GM23338 (cell line): ENCODE measurements around the gene CDCA4. TPM values are rescaled to one million over a fixed set of nuclear protein-coding genes. Genes with fewer than 3 reads are reported as not detected.
"Not testable (repeated sequence)": the region's sequence is repeated elsewhere in the genome, so short reads cannot be mapped to it uniquely, and the experiment has no call there.

ENCODE experiments used
- ATAC-seq: fragments of 200-7000 bp; cut with Tn5 transposase; 3 replicates; pipeline ENCODE4 v1.9.1; 2020
- DNase-seq: peaks from one replicate; pipeline ENCODE4 v3.0.0-alpha.2; 2015; ENCODE audit warnings: low spot score
- H2AFZ ChIP-seq: fragments of 200-600 bp; sonication (generic); 2 replicates; pipeline ENCODE4 v1.8.0; 2016; ENCODE audit warnings: antibody characterized with exemption, mild to moderate bottlenecking, moderate library complexity
- H3F3A ChIP-seq: fragments of 200-600 bp; sonication (generic); replicated peaks from 2 replicates; pipeline ENCODE4 v1.8.0; 2017; ENCODE audit warnings: antibody characterized with exemption, mixed run types, low read depth
- H3K27ac ChIP-seq: fragments of 200-600 bp; sonication (generic); 2 replicates; pipeline ENCODE4 v1.6.1; 2016; ENCODE audit warnings: low read depth
- H3K27me3 ChIP-seq: fragments of 200-600 bp; sonication (generic); 2 replicates; pipeline ENCODE4 v1.8.0; 2016; ENCODE audit warnings: mild to moderate bottlenecking, mixed run types, moderate library complexity; ENCODE audit not compliant: insufficient read depth
- H3K36me3 ChIP-seq: fragments of 200-600 bp; sonication (generic); 2 replicates; pipeline ENCODE4 v1.8.0; 2016; ENCODE audit warnings: mild to moderate bottlenecking; ENCODE audit not compliant: insufficient read depth
- H3K4me1 ChIP-seq: fragments of 200-600 bp; sonication (generic); 2 replicates; pipeline ENCODE4 v1.8.0; 2016; ENCODE audit warnings: mild to moderate bottlenecking, moderate library complexity; ENCODE audit not compliant: insufficient read depth
- H3K4me2 ChIP-seq: fragments of 200-600 bp; sonication (generic); 2 replicates; pipeline ENCODE4 v1.7.1; 2017; ENCODE audit warnings: mixed run types
- H3K4me3 ChIP-seq: fragments of 200-600 bp; sonication (generic); 2 replicates; pipeline ENCODE4 v1.6.1; 2016; ENCODE audit warnings: mixed run types
- H3K79me2 ChIP-seq: fragments of 200-600 bp; sonication (generic); replicated peaks from 2 replicates; pipeline ENCODE4 v1.8.0; 2017; ENCODE audit warnings: mild to moderate bottlenecking; ENCODE audit not compliant: insufficient read depth
- H3K9me2 ChIP-seq: fragments of 200-600 bp; sonication (generic); 2 replicates; pipeline ENCODE4 v1.8.0; 2017; ENCODE audit not compliant: insufficient read depth
- H4K20me1 ChIP-seq: fragments of 200-600 bp; sonication (generic); replicated peaks from 2 replicates; pipeline ENCODE4 v1.8.0; 2017; ENCODE audit warnings: mild to moderate bottlenecking; ENCODE audit not compliant: insufficient read depth
- H3K27ac Mint-ChIP-seq: 2 replicates; pipeline ENCODE4 v1.8.0; 2020; ENCODE audit warnings: inconsistent platforms, mild to moderate bottlenecking, moderate library complexity, mixed read lengths
- H3K27me3 Mint-ChIP-seq: 3 replicates; pipeline ENCODE4 v1.8.0; 2022; ENCODE audit warnings: low read depth, mild to moderate bottlenecking, moderate library complexity, mixed read lengths, inconsistent platforms; ENCODE audit not compliant: insufficient read depth, poor library complexity
- H3K36me3 Mint-ChIP-seq: 3 replicates; pipeline ENCODE4 v1.8.0; 2021; ENCODE audit warnings: low read depth, mild to moderate bottlenecking, inconsistent platforms, moderate library complexity, mixed read lengths
- H3K4me1 Mint-ChIP-seq: 3 replicates; pipeline ENCODE4 v1.8.0; 2020; ENCODE audit warnings: mild to moderate bottlenecking, inconsistent platforms, mixed read lengths
- H3K4me3 Mint-ChIP-seq: 3 replicates; pipeline ENCODE4 v1.8.0; 2021; ENCODE audit warnings: moderate library complexity, mild to moderate bottlenecking, inconsistent platforms, mixed read lengths
- H3K9me3 Mint-ChIP-seq: 3 replicates; pipeline ENCODE4 v1.8.0; 2020; ENCODE audit warnings: moderate library complexity, mild to moderate bottlenecking, inconsistent platforms, mixed read lengths
- polyA plus RNA-seq: library from polyadenylated mRNA; unstranded; fragments of >200 nt; fragmentation: Nextera tagmentation; extraction: Ambion mirVana; gene quantifications from 2 replicates; pipeline ENCODE4 v1.2.1, GENCODE V29; 2016
- total RNA-seq: library from RNA; depleted of rRNA; stranded (reverse); fragments of >200 nt; shearing (Covaris generic); gene quantifications from 2 replicates; pipeline ENCODE4 v1.2.3, GENCODE V29; 2014
- TF ChIP-seq, protein P1 (sequence below): fragments of 250-450 bp; sonication (Bioruptor Pico); IDR thresholded peaks from 2 replicates; pipeline ENCODE4 v1.5.0; 2020; ENCODE audit warnings: mild to moderate bottlenecking, moderate library complexity

Gene CDCA4
- total and polyA plus RNA-seq, 2 experiments from 2014 or later = 32.6 to 70.7 TPM

DNA sequence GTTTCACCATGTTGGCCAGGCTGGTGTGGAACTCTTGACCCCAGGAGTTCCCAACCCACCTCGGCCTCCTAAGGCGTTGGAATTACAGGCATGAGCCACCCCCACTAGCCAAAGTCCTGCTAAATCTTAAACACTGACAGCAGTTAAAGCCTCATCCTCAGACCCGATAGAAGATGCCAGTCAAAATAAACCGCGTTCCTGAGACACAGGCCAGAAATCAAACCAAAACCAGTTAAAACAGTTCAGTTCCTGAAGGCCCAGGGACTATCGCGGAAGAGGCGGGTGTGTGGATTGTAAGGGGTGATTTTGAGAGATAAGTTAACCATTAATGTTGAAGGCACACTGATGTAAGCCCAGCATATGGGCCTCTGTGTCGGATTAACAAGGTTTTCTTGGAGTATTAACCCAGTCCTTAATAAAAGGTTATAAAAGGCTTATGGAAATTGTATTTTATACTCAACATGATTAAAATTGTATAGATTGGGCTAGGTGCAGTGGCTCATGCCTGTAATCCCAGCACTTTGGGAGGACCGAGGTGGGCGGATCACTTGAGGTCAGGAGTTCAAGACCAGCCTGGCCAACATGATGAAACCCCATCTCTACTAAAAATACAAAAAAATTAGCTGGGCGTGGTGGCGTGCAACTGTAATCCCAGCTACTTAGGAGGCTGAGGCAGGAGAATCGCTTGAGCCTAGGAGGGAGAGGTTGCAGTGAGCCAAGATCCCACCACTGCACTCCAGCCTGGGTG, 18.7 kb upstream of the CDCA4 start (continued):
- TF ChIP-seq, protein P1, sequence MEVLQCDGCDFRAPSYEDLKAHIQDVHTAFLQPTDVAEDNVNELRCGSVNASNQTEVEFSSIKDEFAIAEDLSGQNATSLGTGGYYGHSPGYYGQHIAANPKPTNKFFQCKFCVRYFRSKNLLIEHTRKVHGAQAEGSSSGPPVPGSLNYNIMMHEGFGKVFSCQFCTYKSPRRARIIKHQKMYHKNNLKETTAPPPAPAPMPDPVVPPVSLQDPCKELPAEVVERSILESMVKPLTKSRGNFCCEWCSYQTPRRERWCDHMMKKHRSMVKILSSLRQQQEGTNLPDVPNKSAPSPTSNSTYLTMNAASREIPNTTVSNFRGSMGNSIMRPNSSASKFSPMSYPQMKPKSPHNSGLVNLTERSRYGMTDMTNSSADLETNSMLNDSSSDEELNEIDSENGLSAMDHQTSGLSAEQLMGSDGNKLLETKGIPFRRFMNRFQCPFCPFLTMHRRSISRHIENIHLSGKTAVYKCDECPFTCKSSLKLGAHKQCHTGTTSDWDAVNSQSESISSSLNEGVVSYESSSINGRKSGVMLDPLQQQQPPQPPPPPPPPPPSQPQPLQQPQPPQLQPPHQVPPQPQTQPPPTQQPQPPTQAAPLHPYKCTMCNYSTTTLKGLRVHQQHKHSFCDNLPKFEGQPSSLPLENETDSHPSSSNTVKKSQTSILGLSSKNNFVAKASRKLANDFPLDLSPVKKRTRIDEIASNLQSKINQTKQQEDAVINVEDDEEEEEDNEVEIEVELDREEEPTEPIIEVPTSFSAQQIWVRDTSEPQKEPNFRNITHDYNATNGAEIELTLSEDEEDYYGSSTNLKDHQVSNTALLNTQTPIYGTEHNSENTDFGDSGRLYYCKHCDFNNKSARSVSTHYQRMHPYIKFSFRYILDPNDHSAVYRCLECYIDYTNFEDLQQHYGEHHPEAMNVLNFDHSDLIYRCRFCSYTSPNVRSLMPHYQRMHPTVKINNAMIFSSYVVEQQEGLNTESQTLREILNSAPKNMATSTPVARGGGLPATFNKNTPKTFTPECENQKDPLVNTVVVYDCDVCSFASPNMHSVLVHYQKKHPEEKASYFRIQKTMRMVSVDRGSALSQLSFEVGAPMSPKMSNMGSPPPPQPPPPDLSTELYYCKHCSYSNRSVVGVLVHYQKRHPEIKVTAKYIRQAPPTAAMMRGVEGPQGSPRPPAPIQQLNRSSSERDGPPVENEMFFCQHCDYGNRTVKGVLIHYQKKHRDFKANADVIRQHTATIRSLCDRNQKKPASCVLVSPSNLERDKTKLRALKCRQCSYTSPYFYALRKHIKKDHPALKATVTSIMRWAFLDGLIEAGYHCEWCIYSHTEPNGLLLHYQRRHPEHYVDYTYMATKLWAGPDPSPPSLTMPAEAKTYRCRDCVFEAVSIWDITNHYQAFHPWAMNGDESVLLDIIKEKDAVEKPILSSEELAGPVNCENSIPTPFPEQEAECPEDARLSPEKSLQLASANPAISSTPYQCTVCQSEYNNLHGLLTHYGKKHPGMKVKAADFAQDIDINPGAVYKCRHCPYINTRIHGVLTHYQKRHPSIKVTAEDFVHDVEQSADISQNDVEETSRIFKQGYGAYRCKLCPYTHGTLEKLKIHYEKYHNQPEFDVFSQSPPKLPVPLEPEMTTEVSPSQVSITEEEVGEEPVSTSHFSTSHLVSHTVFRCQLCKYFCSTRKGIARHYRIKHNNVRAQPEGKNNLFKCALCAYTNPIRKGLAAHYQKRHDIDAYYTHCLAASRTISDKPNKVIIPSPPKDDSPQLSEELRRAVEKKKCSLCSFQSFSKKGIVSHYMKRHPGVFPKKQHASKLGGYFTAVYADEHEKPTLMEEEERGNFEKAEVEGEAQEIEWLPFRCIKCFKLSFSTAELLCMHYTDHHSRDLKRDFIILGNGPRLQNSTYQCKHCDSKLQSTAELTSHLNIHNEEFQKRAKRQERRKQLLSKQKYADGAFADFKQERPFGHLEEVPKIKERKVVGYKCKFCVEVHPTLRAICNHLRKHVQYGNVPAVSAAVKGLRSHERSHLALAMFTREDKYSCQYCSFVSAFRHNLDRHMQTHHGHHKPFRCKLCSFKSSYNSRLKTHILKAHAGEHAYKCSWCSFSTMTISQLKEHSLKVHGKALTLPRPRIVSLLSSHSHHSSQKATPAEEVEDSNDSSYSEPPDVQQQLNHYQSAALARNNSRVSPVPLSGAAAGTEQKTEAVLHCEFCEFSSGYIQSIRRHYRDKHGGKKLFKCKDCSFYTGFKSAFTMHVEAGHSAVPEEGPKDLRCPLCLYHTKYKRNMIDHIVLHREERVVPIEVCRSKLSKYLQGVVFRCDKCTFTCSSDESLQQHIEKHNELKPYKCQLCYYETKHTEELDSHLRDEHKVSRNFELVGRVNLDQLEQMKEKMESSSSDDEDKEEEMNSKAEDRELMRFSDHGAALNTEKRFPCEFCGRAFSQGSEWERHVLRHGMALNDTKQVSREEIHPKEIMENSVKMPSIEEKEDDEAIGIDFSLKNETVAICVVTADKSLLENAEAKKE = no peak

DNA sequence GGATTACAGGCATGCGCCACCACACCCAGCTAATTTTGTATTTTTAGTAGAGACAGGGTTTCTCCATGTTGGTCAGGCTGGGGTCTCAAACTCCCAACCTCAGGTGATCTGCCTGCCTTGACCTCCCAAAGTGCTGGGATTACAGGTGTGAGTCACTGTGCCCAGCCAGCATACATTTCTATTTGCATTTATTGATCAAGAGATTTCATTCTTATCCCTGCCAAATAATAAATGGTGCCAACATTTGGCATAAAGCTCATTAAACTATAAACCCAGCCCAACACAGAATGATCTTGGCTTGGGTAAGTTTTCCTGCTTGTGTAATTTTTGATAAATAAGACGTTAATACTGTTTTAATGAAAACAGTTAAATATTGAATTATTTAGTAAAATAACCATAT, 14.7 kb upstream of the CDCA4 start:
- not testable (repeated sequence) for H3K4me3 ChIP-seq

More for the DNA sequence above, 14.7 kb upstream of the CDCA4 start:
- H3K36me3 Mint-ChIP-seq, H3K9me2 ChIP-seq, ATAC-seq, H2AFZ ChIP-seq, H3K27ac ChIP-seq, H3F3A ChIP-seq, H3K36me3 ChIP-seq, H4K20me1 ChIP-seq, H3K4me2 ChIP-seq, H3K4me3 Mint-ChIP-seq, H3K27ac Mint-ChIP-seq, DNase-seq, H3K9me3 Mint-ChIP-seq, H3K79me2 ChIP-seq: not testable (repeated sequence)
- H3K27me3 Mint-ChIP-seq = peaks cover 30% of the 10 kb centered on the region
- peaks cover 46% of the 10 kb centered on the region for H3K27me3 ChIP-seq
- peaks cover 13% of the 10 kb centered on the region for H3K4me1 Mint-ChIP-seq
- peaks cover 11% of the 10 kb centered on the region for H3K4me1 ChIP-seq
